COLO668 (cell line): ENCODE data around the gene SIK3.

Experiments used
- DNase-seq: peaks from one replicate; lab custom pipeline; 2025; ENCODE audit not compliant: unreplicated experiment; lab: John Stamatoyannopoulos, UW

Gene SIK3

DNA sequence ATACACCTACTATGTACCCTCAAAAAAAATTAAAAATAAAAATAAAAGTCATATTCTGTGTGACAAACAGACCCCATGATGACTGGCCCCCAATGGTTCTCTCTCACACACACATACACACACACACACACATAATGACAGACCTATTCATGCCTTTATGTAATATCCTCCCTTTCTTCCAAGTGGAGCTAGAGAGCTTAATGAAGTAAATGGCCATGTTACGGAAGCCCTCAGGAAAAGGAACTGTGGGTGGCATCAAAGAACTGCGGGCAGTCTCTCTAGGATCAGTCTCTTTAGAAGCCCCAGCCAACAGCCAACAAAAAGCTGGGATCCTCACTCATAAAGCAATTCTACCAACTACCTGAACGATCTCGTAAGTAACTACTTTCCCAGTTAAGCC is 125.5 kb downstream of the SIK3 start:
- no peak for DNase-seq

DNA sequence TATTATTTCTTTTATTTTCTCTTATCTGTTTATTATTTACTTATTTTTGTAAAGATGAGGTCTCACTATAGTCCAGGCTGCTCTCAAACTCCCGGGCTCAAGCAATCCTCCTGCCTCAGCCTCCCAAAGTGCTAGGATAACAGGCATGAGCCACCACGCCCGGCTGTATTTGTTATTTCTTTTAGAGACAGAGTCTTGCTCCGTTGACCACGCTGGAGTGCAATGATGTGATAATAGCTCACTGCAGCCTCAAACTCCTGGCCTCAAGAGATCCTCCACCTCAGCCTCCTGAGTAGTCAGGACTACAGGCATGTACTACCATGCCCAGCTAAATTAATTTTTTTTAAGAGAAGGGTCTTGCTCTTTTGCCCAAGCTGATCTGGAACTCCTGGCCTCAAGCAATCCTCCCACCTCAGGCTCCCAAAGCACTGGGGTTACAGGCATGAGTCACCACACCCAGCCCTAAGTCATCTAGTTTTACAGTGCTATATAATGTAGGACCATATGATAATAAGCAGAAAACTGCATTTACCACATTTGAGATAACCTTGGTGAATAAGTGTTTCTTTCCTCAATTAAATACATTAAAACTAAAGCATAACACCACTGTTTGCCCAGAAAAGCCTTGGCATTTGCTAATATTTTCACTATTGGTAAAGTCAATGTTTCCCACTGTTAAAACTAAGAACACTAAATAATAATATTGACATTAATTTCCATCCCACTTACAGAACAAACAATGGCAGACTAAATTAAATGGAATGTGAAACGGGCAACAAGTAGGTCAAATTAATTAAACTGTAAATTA is 127.5 kb downstream of the SIK3 start:
- DNase-seq = no peak

DNA sequence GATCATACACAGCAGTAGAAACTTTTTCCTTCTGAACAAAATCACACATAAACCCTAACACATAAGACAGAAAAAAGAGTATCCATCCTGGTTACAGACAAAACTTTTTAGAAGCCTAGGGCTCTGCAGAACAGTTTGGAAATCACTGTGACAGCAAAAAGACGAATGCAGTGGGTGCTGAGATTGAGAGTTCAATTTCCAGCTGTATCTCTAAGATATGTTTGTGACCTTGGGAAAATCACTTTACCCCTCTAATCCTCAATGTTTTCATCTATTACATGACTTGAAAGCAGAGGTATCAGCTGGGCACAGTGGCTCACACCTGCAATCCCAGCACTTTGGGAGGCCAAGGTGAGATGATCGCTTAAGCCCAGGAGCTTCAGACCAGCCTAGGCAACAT is 128.5 kb downstream of the SIK3 start:
- DNase-seq = no peak

DNA sequence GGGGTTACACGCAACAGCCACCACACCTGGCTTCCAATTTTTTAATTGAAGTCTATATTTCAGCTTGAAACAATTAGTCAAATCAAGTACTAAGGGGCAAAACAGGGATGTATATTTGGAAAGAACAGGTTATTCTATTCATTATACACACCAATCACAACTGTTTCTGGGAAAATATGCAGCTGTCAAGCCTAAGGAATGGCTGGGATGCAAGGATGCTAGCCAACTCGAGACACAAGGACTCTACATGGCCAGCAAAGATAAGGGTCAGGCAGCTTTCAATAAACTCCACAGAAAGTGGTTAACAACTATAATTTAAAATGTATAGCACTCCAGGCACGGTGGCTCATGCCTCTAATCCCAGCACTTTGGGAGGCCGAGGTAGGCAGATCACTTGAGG is 134.0 kb downstream of the SIK3 start:
- no peak for DNase-seq

DNA sequence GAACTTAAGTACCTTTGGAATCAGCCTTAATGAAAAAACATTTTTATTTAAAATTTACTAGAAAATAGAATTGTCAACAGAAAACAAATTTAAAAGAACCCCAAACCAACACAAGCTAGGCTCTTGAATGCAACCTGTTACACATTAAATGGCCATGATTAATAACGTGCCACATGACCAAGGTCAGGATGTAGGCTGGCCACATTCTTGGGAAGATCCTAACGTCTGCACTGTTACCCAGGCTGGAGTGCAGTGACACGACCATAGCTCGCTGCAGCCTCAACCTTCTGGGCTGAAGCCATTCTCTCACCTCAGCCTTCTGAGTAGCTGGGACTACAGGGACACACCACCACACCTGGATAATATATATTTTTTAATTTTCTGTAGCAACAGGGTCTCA is 134.4 kb downstream of the SIK3 start:
- DNase-seq = no peak

GRCh38 chr11:116962108-116962507 is 136.1 kb downstream of the SIK3 start:
- DNase-seq = no peak

DNA sequence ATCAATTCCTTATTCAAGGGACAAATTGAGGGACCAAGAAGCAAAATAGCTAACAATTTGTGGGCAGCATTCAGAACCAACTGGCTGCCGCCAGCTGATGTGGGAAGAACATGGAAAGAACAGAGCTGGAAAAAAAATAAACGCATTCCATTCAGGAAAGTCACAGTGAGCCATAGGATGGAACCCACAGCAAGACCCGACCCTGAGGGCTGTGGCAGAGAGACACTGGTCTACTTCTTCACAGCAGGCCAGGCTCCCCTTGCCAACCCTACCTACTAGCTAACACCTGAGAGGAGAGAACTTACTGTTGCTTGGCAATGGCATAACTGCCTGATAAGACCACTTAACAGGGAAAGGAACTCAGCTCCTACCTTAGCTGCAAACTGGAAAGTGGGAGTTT is 137.3 kb downstream of the SIK3 start:
- DNase-seq = no peak

DNA sequence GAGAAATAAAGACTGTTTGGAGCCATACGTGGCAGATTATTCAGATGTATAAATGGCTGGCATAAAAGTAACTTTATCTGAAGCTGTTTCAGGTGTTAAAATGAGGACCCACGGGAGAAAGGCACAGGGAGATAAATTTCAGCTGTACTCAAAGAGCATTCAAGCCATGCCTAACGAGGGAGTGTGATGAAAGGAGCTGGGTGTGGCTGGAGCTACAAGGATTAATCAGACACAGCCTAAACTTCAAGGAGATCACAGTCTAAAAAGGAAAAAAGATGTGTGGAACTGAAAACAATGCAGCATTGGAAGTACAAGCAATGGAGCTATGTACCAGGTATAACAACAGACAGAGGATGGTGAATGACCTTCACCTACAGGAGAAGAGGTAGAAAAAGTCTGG is 140.0 kb downstream of the SIK3 start:
- DNase-seq = no peak

- DNase-seq = no peak
These were observed 142.3 kb downstream of the SIK3 start for GRCh38 chr11:116955949-116956348.

- no peak for DNase-seq
These were observed 142.7 kb downstream of the SIK3 start for GRCh38 chr11:116955548-116955947.

- DNase-seq = no peak
These were observed 144.5 kb downstream of the SIK3 start for GRCh38 chr11:116953530-116954285.

- no peak for DNase-seq
These were observed 146.5 kb downstream of the SIK3 start for GRCh38 chr11:116951762-116952161.

DNA sequence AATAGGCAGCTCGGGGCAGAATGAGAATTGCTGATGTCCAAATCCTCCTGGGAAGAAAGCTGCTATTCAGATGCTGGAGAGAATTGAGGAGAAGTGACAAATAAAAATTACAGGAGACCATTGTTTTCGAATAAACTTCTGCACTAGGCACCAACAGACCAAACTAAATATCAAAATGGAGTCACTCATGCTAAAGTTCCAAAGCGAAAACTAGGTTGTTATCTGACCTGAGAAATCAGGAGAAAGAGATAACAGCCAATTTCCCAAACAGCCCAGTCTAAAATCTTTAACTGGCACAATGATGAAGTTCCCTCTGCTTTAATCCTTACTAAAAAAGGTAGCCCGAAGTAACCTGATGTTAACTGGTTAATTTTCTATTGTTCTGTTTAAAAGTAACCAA is 148.0 kb downstream of the SIK3 start:
- no peak for DNase-seq

- DNase-seq = no peak
These were observed 149.8 kb downstream of the SIK3 start for GRCh38 chr11:116948391-116948790.

- DNase-seq = no peak
These were observed 151.8 kb downstream of the SIK3 start for GRCh38 chr11:116946414-116946813.

DNA sequence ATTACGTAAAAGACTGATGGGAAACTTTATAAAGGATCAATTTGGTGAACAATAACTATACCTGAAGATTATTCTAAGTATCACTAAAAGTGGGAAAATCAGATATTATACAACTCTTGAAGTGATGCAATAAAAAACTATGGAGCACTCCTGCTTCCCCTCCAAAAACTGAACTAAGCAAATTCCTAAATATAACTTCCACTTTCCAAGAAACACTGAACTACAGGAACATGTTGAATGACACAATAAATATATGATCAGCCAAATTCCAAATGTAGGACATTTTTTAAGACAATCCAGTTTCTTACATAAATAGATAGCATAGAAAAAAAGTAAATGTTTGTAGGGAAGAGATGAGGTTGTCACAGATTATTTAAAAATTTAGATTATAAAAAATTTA is 158.7 kb downstream of the SIK3 start:
- DNase-seq = no peak

DNA sequence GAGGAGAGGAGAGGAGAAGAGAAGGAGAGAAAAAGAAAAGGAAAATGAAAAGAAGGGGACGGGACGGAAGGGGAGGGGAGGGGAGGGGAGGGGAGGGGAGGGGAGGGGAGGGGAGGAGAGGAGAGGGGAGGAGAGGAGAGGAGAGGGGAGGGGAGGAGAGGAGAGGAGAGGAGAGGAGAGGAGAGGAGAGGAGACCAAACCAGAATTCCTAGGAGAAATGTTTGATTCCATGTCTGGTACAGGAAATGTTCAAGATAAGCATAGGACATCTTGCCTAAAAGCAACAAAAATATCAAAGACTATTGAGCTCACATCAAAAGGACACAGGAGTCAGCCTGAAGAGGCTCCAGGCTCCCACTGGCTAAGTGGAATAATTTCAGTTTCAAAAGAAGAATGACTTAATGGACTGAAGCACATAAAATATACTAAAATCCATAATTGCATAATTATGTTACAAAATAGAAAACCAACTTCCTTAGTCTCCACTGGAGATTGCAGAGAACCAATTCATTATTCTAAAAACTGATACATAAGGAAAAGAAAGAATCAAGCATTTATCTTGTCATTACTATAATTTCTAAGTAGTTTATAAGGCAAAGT is 159.7 kb downstream of the SIK3 start:
- DNase-seq = no peak

- DNase-seq = no peak
These were observed 161.3 kb downstream of the SIK3 start for GRCh38 chr11:116936754-116937446.

DNA sequence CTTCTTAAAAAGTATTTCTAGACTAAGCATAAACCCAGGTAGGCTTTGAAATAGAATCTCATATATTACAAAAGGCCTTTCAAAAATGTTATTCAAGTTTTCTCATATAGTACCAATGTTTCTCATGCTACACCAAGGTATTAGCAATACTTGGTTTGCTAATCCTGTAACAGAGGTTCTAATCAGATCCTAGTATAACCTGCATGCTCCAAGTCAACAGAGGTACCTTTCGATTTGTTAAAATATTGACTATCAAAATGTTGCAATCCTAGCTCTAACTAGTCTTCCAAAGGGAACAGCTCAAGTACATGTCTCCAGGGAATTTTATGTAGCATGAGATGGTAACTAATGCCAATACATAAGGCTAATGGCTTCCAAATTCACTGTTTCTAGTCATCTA is 162.7 kb downstream of the SIK3 start:
- no peak for DNase-seq

GRCh38 chr11:116935089-116935488 is 163.1 kb downstream of the SIK3 start:
- DNase-seq = no peak

GRCh38 chr11:116933961-116934360 is 164.3 kb downstream of the SIK3 start:
- no peak for DNase-seq

DNA sequence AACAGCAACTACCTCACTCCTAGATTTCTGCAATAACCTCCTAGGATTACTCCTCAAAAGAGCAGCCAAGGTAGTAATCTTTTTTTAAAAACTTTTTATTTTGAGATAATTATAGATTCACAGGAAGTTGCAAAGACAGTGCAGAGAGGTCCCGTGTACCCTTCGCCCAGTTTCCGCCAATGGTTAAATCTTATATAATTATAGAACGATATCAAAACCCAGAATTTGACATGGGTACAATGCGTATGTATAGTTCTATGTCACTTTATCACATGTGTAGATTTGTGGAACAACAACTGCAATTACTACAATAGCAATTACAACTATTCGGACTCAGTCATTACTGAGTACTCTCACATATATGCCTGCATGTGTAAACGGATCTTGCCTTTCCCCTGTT is 166.0 kb downstream of the SIK3 start:
- DNase-seq = no peak
